ENCODE results near the gene KRT3.
"Not testable (repeated sequence)": the region's sequence is repeated elsewhere in the genome, so short reads cannot be mapped to it uniquely, and the experiment has no call there.

KRT3 gene

DNA sequence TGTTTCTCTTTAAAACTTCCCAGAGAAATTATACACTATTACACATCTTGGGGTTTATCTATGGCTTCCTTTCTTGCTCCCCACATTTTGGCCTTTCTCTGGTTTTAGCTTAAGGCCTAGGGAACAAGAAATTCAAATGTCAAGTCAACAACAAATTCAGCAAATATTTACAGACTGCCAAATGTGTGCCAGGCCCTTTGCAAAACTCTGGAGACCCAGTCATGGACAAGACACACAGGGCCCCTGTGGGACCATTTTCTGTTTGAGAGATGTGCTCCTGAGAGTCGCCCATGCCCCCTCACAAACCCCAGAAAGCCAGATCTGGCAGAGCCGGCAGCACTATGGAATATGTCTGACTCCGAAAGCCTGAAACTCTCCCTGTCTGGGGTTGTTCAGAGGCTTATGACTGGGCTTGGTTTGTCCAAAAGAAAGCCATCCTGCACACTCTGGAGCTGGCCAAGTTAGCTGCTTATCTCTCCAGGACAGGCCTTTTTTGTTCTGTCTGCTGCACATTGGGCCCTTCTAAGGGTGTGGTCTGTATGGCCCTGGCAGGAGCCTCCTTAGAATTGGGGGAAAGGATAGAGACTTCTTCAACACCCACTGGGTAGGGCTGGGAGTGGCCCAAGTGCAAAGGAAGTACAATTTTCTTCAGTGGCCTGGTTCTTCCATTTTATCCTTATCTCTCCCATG is 1.1 kb upstream of the KRT3 start:
- no peak for DNase-seq

DNA sequence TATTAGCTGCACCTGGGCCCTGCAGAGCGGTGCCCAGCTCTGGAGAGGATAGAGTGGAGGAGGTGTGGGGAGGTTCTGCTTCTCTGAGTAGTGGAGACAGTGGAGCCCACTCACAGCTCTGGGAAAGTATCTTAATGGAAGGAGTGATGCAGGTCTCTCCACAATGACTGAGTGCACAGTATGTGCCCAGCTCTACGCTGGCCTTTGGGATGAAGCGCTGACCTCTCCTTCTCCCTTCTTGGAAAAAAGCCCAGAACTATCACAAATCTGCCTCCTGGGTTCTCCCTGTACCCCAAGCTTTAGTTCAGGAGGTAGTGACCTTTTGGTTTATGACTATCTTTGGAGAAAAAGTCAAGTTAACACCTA is 495 bp upstream of the KRT3 start:
- DNase-seq: no peak

DNA sequence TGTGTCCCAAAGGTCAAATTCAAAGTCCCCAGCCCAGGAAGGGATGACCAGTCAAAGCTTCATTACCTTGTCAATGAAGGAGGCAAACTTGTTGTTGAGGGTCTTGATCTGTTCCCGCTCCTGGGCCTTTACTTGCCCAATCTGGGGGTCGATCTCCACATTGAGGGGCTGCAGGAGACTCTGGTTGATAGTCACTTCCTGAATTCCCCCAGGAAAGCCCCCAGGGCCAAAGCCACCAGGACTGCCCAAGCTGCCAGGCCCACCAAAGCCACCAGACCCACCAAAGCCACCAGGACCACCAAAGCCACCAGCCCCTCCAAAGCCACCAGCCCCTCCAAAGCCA is 614 bp downstream of the KRT3 start:
- not testable (repeated sequence) for DNase-seq

DNA sequence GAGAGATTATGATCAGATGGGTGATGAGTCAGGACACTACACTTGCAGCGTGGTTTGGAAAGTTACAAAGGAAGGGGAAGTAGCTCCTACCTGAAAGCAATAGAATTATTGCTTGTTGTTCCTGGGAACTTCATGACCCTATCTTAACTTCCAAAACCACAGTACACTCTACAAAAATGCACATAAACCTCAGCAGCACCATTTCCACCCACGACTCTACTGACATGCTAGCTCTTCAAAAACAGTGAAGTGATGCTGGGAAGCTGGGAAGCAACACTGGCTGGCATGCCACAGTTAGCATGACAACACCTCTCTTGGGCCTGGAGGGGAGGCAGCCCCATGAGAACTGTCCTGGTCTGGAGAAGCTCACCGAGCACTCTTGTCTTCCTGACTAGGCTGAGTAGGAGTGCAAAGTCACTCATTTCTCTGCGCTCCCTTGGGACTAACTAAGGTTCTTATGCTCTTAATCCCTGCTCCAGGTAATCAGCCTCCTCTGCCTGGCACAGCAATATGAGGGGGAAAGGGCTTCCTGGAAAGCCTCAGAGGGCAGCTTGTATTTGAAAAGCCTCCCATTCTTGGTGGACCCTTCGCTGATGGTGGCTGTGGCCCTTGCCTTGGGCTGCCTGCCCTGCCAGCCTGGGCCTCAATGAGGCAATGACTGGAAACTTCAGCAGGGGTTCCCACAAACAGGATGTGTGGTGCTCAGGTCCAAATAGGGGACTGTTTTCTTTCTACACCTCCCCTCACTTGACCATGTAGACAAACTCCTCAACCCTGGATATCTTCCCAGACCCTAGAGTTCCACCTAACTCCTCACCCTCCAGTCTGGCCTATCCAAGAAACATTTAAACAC is 1.2 kb downstream of the KRT3 start:
- DNase-seq: peak; percentile 22

DNA sequence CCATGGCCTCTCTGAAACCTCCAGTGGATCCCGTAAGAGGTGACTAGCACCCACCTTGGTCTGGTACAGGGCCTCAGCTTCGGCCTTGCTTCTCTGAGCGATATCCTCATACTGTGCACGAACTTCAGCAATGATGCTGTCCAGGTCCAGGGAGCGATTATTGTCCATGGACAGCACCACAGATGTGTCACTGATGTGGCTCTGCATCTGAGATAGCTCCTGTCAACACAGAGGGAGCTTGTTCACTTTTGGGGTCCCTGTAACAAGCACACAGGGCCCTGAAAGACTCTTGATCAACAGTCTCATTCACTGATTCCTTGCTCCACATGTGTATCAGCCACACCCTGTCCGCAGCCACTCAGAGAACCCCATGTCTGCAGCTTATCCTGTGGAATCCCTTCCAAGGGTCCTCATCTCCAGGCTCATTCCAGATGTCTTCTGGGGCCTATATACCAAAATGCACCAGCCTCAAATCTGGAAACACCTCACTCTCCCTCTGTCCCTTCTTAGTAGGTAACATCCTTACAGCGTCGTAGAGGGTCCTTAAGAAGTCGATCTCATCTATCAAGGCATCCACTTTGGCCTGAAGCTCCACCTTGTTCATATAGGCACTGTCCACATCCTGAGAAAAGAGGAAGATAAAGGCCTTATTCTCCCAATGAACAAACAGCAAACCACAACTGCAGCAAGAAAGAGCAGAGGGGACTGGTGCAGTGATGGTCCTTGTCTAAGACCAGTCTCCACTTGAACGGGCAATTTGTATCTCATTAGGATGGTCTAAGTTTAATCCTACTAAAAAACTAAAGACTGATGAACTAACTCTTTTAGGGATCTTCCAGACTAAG is 3.5 kb downstream of the KRT3 start:
- no peak for DNase-seq

DNA sequence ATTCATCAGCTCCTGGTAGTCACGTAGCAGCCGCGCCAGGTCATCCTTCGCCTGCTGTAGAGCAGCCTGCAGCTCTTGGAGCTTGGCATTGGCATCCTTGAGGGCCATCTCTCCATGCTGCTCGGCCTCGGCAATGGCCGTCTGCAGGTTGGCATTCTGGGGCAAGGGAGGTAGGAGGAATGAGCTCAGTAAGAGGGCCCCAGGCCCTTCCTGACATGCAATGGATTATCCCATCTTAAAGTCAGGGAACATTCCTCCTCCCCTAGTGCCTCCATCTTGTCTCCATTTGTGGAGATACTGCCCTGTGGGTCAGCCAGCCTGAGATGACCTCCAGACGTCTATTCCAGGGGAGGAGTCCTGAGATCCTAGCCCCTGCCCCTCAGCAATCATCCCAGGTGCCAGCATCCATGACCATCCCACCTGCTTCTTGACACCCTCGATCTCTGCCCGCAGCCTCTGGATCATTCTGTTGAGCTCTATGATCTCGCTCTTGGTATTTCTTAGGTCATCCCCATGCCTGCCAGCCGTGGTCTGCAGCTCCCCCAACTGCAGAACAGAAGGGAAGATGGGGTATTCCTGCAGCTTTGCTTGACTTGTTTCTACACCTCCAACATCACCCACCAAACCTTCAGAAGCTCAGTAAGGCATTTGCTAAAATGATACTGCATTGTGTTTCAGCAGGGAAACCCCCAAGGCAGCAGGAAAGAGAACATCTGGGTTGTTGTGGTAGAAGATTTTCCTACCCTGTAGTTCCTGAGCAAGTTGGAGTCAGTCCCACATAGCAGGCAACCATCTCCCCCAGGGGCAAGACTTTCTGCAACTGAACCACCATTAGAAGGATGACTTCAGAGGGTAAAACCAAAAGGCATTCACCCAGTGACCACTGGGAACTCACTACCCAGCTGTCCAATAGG is 4.4 kb downstream of the KRT3 start:
- no peak for DNase-seq

DNA sequence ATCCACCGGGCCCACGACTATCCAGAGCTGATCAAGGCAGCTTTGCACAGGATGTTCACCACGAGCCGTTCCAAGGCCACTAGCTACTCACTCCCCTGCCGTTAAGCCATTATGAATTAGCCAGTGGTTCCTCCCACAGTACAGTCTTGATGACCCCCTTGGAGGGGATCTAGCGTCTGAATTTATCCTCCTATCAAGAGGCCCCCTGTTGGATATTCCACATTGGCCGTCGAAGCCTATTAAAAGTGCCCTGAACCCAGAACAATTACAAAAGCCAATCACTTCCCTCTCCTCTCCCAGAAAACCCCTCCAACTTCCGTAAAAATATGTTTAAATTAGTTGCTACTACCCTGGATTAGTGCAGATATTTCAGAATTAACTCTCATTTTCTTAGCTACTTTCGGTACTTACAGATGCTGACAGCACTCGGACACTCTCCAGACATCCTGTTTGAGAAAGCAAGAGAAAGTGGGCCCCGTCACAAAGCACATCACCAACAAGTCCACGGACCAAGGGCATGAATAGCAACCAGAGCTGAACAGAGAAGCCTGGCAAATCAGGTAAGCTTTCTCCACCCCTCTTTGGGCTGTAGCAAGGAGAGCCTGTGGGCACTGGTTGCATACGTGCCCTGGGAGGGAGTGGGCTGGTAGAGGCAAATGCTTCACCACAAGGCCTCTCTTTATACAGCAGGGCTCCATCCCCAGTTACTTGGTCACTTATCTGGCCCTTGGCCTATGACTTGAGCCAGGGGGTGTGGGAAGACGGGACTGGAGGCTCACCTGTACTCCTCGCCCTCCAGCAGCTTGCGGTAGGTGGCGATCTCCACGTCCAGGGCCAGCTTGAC is 5.3 kb downstream of the KRT3 start:
- no peak for DNase-seq

DNA sequence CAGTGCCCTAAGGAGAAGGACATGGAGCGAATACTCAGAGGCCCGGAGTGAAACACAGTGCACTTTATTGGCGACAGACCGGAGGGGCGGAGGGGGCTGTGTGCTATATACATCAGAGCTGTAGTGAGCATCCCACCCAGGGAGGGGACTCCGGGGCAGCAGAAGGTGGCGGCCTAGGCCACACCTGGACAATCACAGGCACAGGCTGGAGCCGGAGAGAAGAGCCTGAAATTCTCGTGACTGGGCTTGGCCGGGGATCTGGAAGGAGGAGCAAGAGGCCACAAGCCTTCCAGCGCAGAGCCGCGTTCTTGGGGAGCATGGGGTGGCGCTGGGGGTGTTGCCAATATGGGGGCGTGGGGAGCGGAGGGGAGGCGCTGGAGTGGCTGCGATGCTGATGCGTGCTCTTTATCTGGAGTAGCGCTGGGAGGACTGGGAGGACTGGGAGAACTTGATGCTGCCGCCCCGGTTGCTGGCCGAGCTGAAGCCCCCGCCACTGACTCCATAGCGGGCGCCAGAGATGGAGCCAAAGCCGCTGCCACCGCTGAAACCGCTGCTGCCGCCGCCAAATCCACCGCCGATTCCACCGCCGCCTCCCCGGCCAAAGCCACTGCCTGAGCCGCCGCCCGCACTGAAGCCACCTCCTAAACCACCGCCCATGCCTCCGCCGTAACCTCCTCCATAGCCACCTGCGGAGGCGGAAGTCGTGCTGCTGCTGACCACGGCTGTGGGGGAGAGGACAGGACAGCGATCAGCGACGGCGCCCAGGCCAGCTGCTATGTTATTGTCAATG is 6.1 kb downstream of the KRT3 start:
- no peak for DNase-seq

DNA sequence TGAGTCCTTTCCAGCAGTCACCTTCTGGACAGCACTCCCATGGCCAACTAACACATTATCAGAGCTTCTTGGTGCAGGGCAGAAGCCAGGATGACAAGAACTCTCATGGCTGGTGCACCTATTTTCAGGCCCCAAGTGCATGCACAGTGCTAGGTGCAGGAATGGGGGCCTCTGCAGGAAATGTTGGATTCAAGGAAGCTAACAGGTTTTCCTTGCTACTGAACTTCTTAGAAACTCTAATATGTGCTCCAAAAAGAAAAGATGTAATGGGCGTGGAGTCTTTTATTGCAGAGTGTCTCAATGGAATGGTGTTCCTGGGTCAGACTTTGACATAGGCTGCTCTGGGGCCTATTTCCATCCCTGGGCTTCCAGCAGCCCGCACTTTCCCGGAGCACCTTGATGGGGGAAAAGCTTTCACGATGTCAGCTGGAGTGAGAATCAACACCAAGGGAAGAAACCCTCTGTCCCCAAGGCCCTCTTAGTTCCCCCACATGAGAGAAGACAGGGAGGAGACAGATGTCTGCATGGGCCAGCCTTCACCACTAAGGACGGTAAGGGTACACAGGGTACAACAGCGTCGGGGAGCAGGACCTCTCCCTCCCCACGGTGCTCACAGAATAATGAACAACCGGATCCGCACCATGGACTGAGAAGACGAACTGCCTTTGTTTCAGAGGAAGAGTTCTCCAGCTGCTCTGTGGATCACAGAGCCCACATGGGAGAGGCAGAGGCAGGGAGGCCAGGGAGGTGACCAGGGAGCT is 6.9 kb downstream of the KRT3 start:
- DNase-seq: no peak

DNA sequence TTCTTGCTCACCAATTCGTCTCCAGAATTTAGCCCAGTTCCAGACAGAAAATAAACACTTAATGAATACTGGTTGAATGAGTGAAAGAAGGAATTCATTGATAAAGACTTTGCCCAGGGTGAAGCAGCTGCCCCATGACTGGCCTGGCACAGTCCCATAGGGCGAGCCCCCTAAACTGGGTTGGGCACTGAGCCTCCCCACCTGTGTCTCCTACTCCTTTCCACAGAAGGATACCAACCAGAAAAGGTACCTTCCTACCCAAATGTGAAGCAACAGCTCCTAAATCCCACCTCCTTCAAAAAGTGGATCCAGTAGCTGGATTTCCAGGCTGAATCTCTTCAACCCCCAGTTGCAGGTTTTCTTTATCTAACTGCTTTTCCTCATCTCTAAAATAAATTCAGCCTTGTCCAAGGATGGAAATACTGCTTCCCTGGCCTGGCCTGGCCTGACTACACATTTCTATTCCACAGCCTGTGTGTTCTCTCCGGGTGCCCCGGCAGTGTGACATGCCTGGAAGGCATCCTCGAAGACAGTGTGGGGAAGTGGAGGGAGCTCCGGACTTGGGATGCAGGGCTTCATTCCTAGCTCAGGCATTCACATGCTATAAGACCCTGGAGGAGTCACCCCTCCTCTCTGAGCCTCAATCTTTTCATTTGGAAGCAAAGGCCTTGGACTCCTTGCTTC is 7.6 kb downstream of the KRT3 start:
- DNase-seq: no peak

DNA sequence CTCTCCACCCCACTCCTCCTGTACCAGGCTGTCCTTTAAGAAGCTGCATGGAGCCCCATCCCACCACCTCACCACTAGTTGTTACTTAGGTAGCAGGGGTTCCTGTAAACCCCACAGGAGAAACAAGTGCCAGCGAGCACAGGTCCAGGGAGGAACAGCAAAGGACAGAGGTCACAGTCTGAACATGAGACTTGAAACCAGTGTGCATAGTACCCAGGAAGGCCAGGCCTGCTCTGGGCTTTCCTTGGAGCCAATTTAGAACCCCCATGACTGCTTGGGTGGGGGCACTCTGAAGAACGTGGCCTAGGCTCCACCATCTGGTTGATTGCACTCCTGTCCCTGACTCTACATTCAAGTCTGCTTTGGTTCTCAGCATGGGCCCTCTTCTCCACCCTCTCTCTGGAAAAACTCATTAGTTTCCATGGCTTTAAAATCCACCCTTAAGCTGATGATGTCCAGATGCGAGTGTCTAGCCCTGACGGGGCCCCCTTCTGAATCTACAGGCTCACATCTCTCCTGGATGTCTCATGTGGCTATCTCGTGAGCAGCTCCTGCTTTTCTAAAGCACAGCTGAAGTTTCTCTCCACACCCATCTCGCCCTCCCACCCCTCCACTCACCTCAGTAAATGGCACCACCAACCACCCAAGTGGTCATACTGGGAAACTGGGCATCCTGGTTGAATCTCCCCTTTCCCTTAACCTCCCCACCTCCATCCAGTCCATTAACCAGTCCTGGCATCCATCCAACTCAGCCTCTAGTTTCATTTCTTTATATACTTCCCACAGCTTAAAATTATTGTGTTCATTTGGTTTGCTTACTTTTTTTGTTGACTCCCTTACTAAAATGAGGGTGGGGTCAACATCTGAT is 8.4 kb downstream of the KRT3 start:
- peak; percentile 2 for DNase-seq

DNA sequence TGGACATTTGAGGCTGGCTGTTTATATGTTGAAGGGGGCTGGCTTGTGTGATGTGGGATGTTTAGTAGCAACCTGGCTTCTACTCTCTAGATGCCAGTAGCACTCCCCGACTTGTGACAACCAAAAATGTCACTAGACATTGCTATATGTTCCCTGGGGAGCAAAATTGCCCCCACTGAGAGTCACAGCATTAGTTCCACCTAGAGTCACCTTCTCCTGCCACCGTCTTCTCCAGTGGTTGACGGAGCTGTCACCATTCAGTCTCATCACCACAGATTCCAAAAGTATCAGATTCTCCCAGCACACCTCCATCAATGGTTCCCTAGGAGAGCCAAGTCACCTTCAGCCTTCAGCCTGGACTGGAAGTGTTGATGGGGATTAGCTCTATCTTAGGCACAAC is 11.0 kb downstream of the KRT3 start:
- no peak for DNase-seq

DNA sequence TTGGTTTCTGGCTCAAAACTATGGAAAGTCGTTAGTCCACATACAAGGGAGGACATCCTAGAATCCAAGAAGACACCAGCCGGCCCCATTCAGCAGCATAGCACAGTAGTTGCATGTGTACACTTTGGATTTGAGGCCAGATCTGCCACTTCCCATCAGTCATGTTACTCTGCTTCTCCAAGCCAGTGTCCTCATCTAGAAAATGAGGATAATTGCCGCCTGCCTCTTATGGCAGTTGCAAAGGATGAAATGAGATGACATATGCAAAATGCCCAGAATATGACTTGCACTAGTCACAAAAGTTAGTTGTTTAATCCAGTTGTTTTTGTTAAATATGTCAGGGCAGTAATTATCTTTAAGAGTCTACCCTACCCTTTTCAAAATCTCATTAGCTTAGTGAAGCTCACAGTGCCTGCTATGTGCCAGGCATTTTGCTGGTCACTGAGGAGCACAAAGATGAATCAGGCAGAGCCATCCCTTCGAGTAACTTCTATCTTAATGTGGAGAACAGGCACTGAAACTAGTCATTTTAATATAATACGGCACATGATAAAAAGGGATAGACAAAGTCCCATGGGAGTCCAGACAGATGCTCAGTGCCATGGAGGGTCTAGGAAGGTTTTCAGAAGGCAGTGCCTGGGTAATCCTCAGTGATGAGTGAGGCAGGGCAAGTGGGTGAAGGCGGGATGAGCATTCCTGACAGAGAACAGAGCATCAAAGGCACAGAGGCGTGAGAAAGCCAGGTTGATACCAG is 12.2 kb downstream of the KRT3 start:
- DNase-seq: no peak

DNA sequence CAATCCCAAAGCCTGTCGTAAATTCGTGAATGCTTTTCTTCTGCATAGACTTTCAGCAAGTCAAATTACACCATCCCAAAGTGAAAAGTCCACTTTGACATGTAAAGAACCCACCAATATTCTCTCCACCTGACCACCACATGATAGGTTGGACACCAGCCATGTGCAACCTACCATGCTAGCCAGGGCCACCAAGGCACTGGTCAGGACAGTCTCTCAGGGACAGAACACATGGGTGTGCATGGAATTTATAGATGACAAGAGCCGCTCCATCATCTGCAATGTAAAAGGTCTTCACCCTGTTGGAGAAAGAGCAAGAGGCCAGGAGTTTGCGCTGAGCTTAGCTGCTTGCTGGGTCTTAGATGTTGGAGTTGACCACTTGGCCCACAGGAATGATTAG is 13.4 kb downstream of the KRT3 start:
- DNase-seq: no peak

DNA sequence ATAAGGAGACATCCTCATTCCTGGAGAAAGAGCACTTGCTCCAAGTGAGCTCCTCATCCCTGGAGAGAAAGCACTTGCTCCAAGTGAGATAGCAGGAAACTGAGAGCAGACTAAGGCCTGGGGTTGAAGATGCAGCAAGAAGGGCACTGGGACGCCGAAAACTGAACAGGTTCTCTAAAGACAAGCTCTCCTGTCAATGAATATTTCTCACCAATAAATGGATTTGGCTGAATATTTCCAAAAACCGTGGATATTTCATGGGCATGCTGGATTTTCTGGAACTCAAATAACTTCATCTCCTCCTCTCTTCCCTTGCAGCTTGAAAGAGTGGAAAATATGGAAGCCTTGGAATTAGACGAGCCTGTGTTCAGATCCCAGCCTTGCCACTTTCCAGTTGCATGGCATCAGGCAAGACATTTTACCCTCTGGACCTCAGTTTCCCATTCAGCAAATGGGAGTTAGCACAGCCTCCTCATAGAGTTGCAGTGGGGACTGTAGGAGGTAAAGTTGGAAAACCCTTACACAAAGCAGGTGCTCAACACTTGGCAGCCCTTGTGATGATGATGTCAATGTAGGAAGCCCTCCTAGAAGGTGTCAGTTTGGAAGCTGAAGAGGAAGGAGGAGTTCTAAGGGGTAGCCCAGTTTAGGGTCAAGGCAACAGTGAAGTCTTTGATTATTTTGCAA is 14.4 kb downstream of the KRT3 start:
- DNase-seq: no peak

DNA sequence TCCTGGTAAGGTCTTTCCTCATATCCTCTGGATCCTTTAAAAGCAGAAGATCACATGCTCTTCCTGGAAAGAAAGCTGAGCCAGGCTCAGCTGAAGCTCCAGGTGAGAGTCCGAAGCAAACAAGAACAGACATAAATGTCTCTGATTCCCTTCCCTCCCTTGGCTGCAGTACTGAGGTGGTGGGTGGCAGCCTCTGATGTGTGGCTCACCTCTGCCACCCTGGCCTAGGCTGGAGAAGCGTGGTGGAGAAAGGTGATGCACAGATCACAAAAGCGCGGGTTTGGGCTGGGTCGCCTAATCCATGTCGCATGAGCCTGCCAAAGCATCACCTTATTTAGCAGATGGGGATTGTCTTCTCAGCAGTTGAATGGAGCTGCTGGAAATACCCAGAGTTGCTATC is 16.0 kb downstream of the KRT3 start:
- DNase-seq: no peak

DNA sequence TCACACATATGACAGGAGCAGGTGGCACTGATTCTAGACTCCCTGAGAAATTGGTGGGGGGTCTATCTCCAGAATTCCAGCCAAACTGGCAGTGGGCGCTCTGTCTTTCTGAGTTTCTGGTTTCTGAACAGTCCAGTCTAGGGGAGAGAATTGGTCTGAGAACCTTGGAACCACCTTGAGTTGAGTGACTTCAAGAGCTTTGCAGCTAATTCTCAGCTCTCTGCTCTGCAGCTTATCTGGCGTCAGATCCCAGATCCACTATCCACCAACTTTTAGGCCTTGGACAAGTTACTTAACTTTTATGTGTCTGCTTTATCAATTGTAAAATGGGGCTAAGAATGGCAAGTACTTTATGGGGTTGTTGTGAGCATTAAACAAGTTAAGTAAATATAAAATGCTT is 17.1 kb downstream of the KRT3 start:
- no peak for DNase-seq
